ENCODE data around the gene HSP90B1.

Gene HSP90B1

GRCh38 chr12:103930034-103930786 lies at the start of gene HSP90B1 (continued):
- TF ChIP-seq ZBTB10 (tag by site-specific recombination; IDR thresholded peaks at IDR 0.05) (peak; percentile 78; the same call in 1 of the 2 replicates), ZNF544 (tag by site-specific recombination; IDR thresholded peaks at IDR 0.05) (no peak), ZNF184 (tag by site-specific recombination; IDR thresholded peaks at IDR 0.05) (no peak), ZNF514 (tag by site-specific recombination; IDR thresholded peaks at IDR 0.05) (no peak), ZFP69B (tag by site-specific recombination; IDR thresholded peaks at IDR 0.05) (peak; percentile 55), YY1 (tag by site-specific recombination; IDR thresholded peaks at IDR 0.05) (0 out of 2 replicates have a peak, but pooled peaks have one; percentile 25), BCL11B (tag by site-specific recombination; IDR thresholded peaks at IDR 0.05; ENCODE audit: low read depth) (peak; percentile 47)

DNA sequence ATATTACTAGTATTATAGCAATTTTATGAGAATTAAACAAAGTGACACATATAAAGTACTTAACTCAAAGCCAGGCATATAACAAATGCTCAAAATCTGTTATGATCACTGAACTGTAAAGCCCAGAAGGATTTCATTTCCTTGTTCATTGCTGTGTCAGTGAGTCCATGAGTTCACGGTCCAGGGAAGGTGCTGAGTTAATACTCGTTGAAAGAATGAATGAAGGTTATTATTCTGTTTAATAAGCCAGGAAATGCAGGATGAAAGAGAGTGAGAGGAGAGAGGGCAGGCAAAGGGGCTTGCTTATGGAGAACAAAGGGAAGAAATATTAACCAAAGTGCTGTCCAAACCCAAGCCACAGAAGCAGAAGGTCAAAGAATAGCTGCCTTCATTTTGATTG lies 48.9 kb upstream of the HSP90B1 start:
- H3K4me3 ChIP-seq (ENCODE audit: low read depth, low read length) = no peak overlapping the region
- no peak overlapping the region for H3K27ac ChIP-seq (ENCODE audit: extremely low read depth, low read depth, low read length)
- ChIA-PET POLR2A (interaction anchor here (1.0 to 1.1 kb wide), 2 partner anchors 48 to 84 kb away, joined by 3 read pairs; partner anchors contain the start of genes HSP90B1 and TDG), CTCF (interaction anchor here (0.6 to 2.4 kb wide), 2 partner anchors 49 to 110 kb away, joined by 3 to 6 read pairs; partner anchors contain the start of gene HSP90B1)
- TF ChIP-seq ZBTB20 (tag by site-specific recombination; IDR thresholded peaks at IDR 0.05) (no peak), SALL2 (tag by site-specific recombination; IDR thresholded peaks at IDR 0.05; ENCODE audit: borderline replicate concordance) (no peak), ZNF175 (tag by site-specific recombination; IDR thresholded peaks at IDR 0.05) (no peak), EGR2 (tag by site-specific recombination; IDR thresholded peaks at IDR 0.05; ENCODE audit: low read depth) (no peak), ZFP3 (tag by site-specific recombination; IDR thresholded peaks at IDR 0.05; ENCODE audit: low read depth) (no peak)
- peaks cover 9% of the 10 kb centered on the region for H3K4me1 ChIP-seq (ENCODE audit: control insufficient read depth, insufficient read depth, low read length)
- no peaks in the 10 kb centered on the region for H3K36me3 ChIP-seq (ENCODE audit: control insufficient read depth in 2 of 2, insufficient read depth in 1 of 2, low read length in 2 of 2)
- no peaks in the 10 kb centered on the region for H3K9me3 ChIP-seq (ENCODE audit: control insufficient read depth, insufficient read depth, low read depth, low read length)

DNA sequence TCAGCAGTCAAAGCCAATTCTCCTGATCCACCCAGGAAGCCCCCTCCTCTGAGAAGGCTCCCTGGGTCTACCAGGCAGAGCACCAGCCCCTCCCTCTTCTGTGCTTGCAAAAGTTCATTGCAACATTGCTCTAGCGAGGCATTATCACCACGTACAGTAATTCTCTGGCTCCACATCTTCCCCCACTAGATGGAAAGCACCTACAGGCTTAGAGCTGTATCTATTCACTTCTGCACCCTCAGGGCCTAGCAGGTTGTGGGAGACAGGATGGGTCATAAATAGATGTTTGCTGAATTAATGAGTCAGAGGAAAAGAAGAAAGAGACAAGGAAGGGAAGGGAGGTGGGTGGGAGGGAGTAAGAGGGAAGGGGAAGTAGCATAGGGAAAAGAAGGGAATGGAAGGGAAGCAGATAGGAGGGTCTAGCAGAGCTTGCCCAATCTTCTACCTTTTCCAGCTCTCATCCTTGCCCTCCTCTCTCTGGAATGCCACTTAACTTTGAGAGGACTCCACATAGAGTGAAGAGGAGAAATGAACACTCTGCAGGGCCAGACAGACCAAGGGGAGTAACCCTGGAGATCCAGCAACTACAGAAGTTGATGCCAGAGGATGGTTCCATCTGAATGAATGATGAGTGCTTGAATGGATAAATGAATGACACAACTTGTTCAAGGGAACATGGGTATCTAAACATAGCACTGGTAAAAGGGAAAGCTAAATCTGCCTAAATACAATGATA lies 47.2 kb upstream of the HSP90B1 start:
- POLR2A ChIA-PET = interaction anchor here (0.7 to 1.3 kb wide), 3 partner anchors 47 to 1625 kb away, joined by 3 to 6 read pairs (median 3); partner anchors contain the start of gene HSP90B1
- CTCF ChIA-PET = interaction anchor here (0.7 to 1.2 kb wide), 2 partner anchors 9 to 14 kb away, joined by 3 read pairs; no protein-coding TSS in a partner anchor
- H3K27ac ChIP-seq (ENCODE audit: extremely low read depth, low read depth, low read length) = no peak overlapping the region
- no peaks in the 10 kb centered on the region for H3K9me3 ChIP-seq (ENCODE audit: control insufficient read depth, insufficient read depth, low read depth, low read length)
- no peaks in the 10 kb centered on the region for H3K36me3 ChIP-seq (ENCODE audit: control insufficient read depth in 2 of 2, insufficient read depth in 1 of 2, low read length in 2 of 2)
- no peak overlapping the region for H3K4me3 ChIP-seq (ENCODE audit: low read depth, low read length)
- peaks cover 9% of the 10 kb centered on the region for H3K4me1 ChIP-seq (ENCODE audit: control insufficient read depth, insufficient read depth, low read length)
- TF ChIP-seq ZNF792 (tag by site-specific recombination; IDR thresholded peaks at IDR 0.05) = no peak
- TF ChIP-seq, protein P1, sequence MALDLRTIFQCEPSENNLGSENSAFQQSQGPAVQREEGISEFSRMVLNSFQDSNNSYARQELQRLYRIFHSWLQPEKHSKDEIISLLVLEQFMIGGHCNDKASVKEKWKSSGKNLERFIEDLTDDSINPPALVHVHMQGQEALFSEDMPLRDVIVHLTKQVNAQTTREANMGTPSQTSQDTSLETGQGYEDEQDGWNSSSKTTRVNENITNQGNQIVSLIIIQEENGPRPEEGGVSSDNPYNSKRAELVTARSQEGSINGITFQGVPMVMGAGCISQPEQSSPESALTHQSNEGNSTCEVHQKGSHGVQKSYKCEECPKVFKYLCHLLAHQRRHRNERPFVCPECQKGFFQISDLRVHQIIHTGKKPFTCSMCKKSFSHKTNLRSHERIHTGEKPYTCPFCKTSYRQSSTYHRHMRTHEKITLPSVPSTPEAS (tag by site-specific recombination; IDR thresholded peaks at IDR 0.05) = no peak
- TF ChIP-seq EGR2 (tag by site-specific recombination; IDR thresholded peaks at IDR 0.05; ENCODE audit: low read depth) = peak; percentile 13; the same call in 1 of the 2 replicates
- TF ChIP-seq KLF7 (tag by site-specific recombination; IDR thresholded peaks at IDR 0.05; ENCODE audit: borderline replicate concordance) = no peak
- TF ChIP-seq KLF1 (tag by site-specific recombination; IDR thresholded peaks at IDR 0.05) = no peak
- no peak for TF ChIP-seq ZNF623 (tag by site-specific recombination; IDR thresholded peaks at IDR 0.05)
- peak; percentile 18; the same call in 1 of the 2 replicates for TF ChIP-seq ZFHX2 (tag by site-specific recombination; conservative IDR thresholded peaks at IDR 0.05)
- TF ChIP-seq ZNF140 (tag by site-specific recombination; IDR thresholded peaks at IDR 0.05) = no peak
- TF ChIP-seq ZNF76 (tag by site-specific recombination; IDR thresholded peaks at IDR 0.05; ENCODE audit: borderline replicate concordance, low read depth) = no peak
- TF ChIP-seq, protein P2, sequence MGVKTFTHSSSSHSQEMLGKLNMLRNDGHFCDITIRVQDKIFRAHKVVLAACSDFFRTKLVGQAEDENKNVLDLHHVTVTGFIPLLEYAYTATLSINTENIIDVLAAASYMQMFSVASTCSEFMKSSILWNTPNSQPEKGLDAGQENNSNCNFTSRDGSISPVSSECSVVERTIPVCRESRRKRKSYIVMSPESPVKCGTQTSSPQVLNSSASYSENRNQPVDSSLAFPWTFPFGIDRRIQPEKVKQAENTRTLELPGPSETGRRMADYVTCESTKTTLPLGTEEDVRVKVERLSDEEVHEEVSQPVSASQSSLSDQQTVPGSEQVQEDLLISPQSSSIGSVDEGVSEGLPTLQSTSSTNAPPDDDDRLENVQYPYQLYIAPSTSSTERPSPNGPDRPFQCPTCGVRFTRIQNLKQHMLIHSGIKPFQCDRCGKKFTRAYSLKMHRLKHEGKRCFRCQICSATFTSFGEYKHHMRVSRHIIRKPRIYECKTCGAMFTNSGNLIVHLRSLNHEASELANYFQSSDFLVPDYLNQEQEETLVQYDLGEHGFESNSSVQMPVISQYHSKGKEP (tag by site-specific recombination; IDR thresholded peaks at IDR 0.05) = no peak
- no peak for TF ChIP-seq ZNF670 (tag by site-specific recombination; IDR thresholded peaks at IDR 0.05; ENCODE audit: low read depth)
- no peak for TF ChIP-seq ZNF555 (tag by site-specific recombination; conservative IDR thresholded peaks at IDR 0.05)
- no peak for TF ChIP-seq WT1 (tag by site-specific recombination; IDR thresholded peaks at IDR 0.05)
- no peak for TF ChIP-seq GLIS1 (tag by site-specific recombination; IDR thresholded peaks at IDR 0.05)
- TF ChIP-seq ZNF776 (tag by site-specific recombination; IDR thresholded peaks at IDR 0.05; ENCODE audit: borderline replicate concordance) = no peak
